ENCODE measurements around the gene ATF4.
"Not testable (repeated sequence)": the region's sequence is repeated elsewhere in the genome, so short reads cannot be mapped to it uniquely, and the experiment has no call there.

Gene ATF4

GRCh38 chr22:39504071-39504470 is 16.3 kb upstream of the ATF4 start:
- ChIA-PET POLR2A (no interaction called here), CTCF (interaction anchor here (1.2 to 7.0 kb wide), 5 partner anchors 10 to 25 kb away, joined by 5 to 67 read pairs (median 6); partner anchors contain the start of gene ATF4)
- TF ChIP-seq CTCF (IDR thresholded peaks at IDR 0.05; ENCODE audit: control extremely low read depth, extremely low read depth, low read depth, missing control alignments), result no peak
- DNase-seq (ENCODE audit: extremely low spot score), result no peak

DNA sequence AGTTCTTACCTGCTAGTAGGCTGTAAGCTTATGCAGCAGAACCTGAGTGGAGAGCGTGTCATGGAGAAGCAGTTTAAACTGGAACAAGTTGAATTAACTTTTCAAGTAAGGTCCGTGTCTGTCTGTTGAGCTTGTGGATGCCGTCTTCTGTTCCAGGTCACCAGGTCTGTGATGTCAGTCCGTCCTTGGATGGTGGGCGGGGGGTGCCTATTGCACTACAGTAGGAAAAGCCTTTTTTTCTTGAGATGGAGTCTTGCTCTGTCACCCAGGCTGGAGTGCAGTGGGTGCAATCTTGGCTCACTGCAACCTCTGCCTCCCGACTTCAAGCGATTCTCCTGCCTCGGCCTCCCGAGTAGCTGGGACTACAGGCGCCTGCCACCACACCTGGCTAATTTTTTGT is 13.3 kb upstream of the ATF4 start:
- POLR2A ChIA-PET; DNase-seq (ENCODE audit: extremely low spot score): not testable (repeated sequence)
- CTCF ChIA-PET, result interaction anchor here (1.0 to 12.6 kb wide), 3 partner anchors 11 to 164 kb away, joined by 4 to 166 read pairs (median 4); no protein-coding TSS in a partner anchor

- TF ChIP-seq CTCF (IDR thresholded peaks at IDR 0.05; ENCODE audit: control extremely low read depth, extremely low read depth, low read depth, missing control alignments), result no peak
- CTCF ChIA-PET, result interaction anchor here (12.6 kb wide), 1 partner anchor 15 kb away, joined by 166 read pairs; no protein-coding TSS in a partner anchor
- DNase-seq (ENCODE audit: extremely low spot score), result no peak
- POLR2A ChIA-PET, result no interaction called here
Measured at GRCh38 chr22:39508393-39508792, 12.0 kb upstream of the ATF4 start.

GRCh38 chr22:39510529-39511149 is 9.7 kb upstream of the ATF4 start:
- no peak for TF ChIP-seq CTCF (IDR thresholded peaks at IDR 0.05; ENCODE audit: control extremely low read depth, extremely low read depth, low read depth, missing control alignments)
- ChIA-PET POLR2A (interaction anchor here (1.6 kb wide), 1 partner anchor 9 kb away, joined by 5 read pairs; the partner anchor contains the start of gene ATF4), CTCF (interaction anchor here (0.8 to 12.6 kb wide), 4 partner anchors 9 to 103 kb away, joined by 3 to 166 read pairs (median 6); partner anchors contain the start of gene ATF4)
- no peak for DNase-seq (ENCODE audit: extremely low spot score)

- CTCF ChIA-PET, result interaction anchor here (1.1 to 12.6 kb wide), 3 partner anchors 9 to 27 kb away, joined by 4 to 166 read pairs (median 9); partner anchors contain the start of gene ATF4
- no peak for TF ChIP-seq CTCF (IDR thresholded peaks at IDR 0.05; ENCODE audit: control extremely low read depth, extremely low read depth, low read depth, missing control alignments)
- POLR2A ChIA-PET, result interaction anchor here (1.3 kb wide), 1 partner anchor 9 kb away, joined by 5 read pairs; the partner anchor contains the start of gene ATF4
- DNase-seq (ENCODE audit: extremely low spot score), result no peak
Measured at GRCh38 chr22:39511226-39511625, 9.1 kb upstream of the ATF4 start.

- DNase-seq (ENCODE audit: extremely low spot score), result no peak
- POLR2A ChIA-PET, result interaction anchor here (0.5 to 1.3 kb wide), 2 partner anchors 8 to 61 kb away, joined by 3 to 5 read pairs; partner anchors contain the start of gene ATF4
- CTCF ChIA-PET, result interaction anchor here (1.1 to 12.6 kb wide), 4 partner anchors 9 to 20 kb away, joined by 3 to 166 read pairs (median 36); partner anchors contain the start of genes MIEF1 and RPS19BP1
- no peak for TF ChIP-seq CTCF (IDR thresholded peaks at IDR 0.05; ENCODE audit: control extremely low read depth, extremely low read depth, low read depth, missing control alignments)
Measured at GRCh38 chr22:39512026-39512425, 8.3 kb upstream of the ATF4 start.

GRCh38 chr22:39513791-39514190 is 6.6 kb upstream of the ATF4 start:
- ChIA-PET CTCF (interaction anchor here (1.4 to 12.6 kb wide), 12 partner anchors 11 to 197 kb away, joined by 3 to 166 read pairs (median 8); partner anchors contain the start of genes MIEF1 and TAB1), POLR2A (interaction anchor here (0.8 kb wide), 1 partner anchor 195 kb away, joined by 3 read pairs; no protein-coding TSS in a partner anchor)
- no peak for DNase-seq (ENCODE audit: extremely low spot score)
- TF ChIP-seq CTCF (IDR thresholded peaks at IDR 0.05; ENCODE audit: control extremely low read depth, extremely low read depth, low read depth, missing control alignments), result no peak
